Measurements from ENCODE around the gene LETMD1. TPM values are rescaled to one million over a fixed set of nuclear protein-coding genes. Genes with fewer than 3 reads are reported as not detected.

The LETMD1 gene
- total RNA-seq, 1 donor from 2014 or later: 19.3 TPM

GRCh38 chr12:51023625-51024382, 24.3 kb upstream of the LETMD1 start:
- ATAC-seq (no peak), DNase-seq (no peak)
- intact Hi-C loops (cut with micrococcal nuclease): no loop called here

DNA sequence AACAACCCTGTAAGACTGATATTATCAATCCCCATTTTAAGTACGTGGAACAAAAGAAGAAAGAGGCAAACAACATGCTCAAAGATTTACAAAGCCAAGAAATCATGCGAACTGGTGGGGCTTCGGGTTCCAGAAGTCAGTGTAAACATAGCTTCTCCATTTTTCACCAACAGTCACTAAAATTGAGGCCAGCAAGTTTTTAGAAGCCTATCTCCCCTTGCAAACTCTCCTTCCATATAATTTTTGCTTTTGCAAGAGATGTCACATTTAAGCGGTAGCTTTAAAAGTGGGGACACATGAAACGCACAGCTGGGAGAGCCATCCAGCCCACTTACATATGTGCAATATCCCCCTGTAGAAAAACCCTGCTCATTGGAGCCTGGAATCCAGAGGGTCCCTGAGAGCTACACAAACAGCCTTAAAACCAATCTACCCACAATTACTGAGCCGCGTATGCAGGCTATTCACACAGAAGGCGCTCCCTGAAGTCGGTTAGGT, 22.7 kb upstream of the LETMD1 start:
- intact Hi-C loops (cut with micrococcal nuclease): no loop called here
- no peak for ATAC-seq
- DNase-seq: no peak

DNA sequence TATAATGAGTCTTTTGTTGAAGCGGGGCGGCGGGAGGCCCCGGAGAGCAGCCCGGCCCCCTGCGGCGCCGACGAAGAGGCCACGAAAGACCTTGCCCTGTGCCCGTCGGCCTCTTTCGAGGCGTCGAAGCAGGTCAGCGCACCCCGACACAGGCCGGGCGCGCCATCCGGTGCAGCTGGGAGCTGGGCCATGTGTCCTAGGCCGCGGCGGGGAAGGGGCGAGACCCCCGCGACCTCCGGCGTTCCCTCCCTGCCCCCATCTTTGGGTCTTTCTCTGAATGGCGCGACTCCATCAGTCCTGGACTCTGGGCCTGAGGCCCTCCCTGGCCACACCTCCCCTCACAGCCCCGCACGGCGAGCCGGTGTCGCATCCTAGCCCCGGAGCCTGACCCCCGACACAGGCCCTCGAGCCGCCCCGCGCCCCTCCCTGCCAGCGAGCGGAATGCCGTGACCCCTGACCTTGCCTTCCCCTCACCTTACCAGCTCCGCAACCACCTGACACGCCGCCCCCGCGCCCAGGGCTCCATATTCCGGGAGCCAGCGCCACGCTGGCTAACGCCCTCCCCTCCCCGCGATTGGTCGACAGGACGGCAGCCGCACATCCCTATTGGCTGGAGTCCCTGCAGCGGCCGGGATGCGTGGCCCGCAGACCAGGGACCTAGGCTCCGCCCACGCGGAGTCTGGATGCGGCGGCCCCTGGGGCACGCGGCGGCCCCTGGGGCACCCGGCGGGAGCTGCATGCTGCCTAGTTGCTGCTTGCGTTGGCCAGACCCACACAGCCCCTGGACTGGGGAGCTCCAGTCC, 22.1 kb upstream of the LETMD1 start, which contains the start of gene SLC11A2:
Gene SLC11A2, minus strand, starts transcription at position 549 of the 803 bp plus-strand sequence. CDS start 15,656 bp downstream, outside the sequence.
- DNase-seq: peak; percentile 97
- intact Hi-C loops (cut with micrococcal nuclease): no loop called here
- peak; percentile 98 for ATAC-seq

DNA sequence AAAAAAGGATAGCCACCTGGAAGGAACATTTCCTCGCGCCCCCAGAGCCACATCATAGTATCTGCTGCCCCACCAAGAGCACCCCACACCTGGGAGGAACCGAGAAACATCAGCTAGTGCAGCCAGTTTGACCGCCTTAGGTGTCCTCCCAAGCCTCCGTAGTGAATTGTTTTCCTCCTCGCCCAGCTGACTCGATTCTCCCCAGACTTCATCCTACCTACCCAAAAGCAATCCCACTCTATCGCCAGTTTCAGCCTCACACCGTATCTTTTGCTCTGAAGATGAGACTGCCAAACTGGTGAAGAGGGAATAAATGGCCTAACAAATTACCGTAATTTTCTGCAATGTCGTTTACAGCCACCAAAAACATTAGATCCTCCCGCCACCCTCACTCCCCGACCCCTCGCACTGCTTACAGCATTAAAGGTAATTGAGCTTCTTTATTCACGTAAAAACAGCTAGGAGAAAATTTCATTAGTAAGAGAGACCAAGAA, 20.7 kb upstream of the LETMD1 start:
- no peak for ATAC-seq
- intact Hi-C loops (cut with micrococcal nuclease): no loop called here
- no peak for DNase-seq

- no peak for DNase-seq
- ATAC-seq: no peak
- intact Hi-C loops (cut with micrococcal nuclease): no loop called here
Measured at GRCh38 chr12:51028126-51028812, 19.9 kb upstream of the LETMD1 start.

GRCh38 chr12:51028813-51029150, 19.3 kb upstream of the LETMD1 start:
- intact Hi-C loops (cut with micrococcal nuclease): no loop called here
- no peak for DNase-seq
- ATAC-seq: no peak

- DNase-seq (no peak), ATAC-seq (no peak)
- intact Hi-C loops (cut with micrococcal nuclease): no loop called here
Measured at GRCh38 chr12:51033048-51033447, 15.1 kb upstream of the LETMD1 start.

- intact Hi-C loops (cut with micrococcal nuclease): no loop called here
- DNase-seq (no peak), ATAC-seq (no peak)
Measured at GRCh38 chr12:51033457-51034089, 14.6 kb upstream of the LETMD1 start.

- DNase-seq (no peak), ATAC-seq (no peak)
- intact Hi-C loops (cut with micrococcal nuclease): no loop called here
Measured at GRCh38 chr12:51036279-51036678, 11.8 kb upstream of the LETMD1 start.

DNA sequence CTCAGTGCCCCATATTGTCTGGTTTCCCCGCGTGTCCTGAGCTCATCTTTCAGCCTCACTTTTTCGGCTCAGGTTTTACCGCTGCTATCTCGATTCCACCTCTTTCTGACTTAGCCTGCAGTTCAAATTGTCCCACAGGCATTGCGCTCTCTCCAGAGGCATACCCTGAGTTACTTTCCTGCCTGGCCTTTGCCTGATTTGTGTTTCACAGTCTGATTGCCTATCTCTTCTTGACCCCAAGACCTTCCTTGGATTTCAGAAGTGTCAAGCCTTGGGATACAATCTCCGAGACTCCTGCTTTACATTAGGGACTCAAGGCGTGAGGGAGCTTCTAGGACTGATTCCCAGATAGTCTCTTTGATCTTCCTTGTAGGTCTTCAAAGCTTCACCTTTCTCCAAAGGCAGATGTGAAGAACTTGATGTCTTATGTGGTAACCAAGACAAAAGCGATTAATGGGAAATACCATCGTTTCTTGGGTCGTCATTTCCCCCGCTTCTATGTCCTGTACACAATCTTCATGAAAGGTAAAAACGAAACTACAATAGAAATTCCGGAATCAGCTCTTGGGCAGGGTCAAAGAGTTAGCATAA, 629 bp downstream of the LETMD1 start:
- no peak for DNase-seq
- ATAC-seq: no peak
- intact Hi-C loops (cut with micrococcal nuclease): no loop called here

GRCh38 chr12:51049525-51049924, 1.4 kb downstream of the LETMD1 start:
- DNase-seq (no peak), ATAC-seq (no peak)
- intact Hi-C loops (cut with micrococcal nuclease): no loop called here

DNA sequence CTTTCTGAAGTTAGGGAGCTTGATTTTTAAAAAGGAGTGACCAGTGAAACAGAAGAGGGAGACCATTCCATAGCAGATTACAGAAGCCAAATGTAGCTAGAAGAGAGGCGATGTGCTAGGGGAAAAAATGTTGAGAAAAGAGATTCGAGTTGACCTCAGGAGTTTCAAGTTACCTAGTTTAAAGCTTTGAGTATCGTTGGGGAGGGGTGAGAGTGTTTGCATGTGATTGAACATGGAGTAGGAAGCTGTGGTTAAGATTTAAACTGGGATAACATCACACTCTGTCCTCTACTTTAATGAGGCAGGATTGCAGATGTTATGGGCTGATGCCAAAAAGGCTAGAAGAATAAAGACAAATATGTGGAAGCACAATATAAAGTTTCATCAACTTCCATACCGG, 3.7 kb downstream of the LETMD1 start:
- intact Hi-C loops (cut with micrococcal nuclease): no loop called here
- no peak for DNase-seq
- no peak for ATAC-seq

DNA sequence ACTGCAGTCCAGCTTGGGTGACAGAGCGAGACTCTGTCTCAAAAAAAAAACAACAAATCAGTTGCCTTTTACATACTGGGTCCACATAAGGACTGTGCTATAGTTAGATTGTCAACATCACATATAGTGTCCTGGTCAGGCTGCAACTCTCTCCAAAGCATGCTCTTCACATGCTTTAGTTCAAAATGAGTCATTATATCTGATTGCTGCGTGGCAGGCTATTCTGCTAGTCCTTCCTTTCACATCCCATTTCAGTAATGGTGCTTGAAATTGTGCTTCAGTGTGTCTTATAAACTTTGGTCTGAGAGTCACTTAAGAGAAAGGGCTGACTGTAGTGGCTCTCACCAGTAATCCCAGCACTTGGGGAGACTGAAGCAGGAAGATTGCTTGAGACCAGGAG, 6.9 kb downstream of the LETMD1 start:
- ATAC-seq (no peak), DNase-seq (no peak)
- intact Hi-C loops (cut with micrococcal nuclease): no loop called here

GRCh38 chr12:51056242-51056641, 8.1 kb downstream of the LETMD1 start:
- intact Hi-C loops (cut with micrococcal nuclease): no loop called here
- DNase-seq (no peak), ATAC-seq (no peak)

- no peak for DNase-seq
- ATAC-seq: no peak
- intact Hi-C loops (cut with micrococcal nuclease): no loop called here
Measured at GRCh38 chr12:51059086-51059485, 11.0 kb downstream of the LETMD1 start.

DNA sequence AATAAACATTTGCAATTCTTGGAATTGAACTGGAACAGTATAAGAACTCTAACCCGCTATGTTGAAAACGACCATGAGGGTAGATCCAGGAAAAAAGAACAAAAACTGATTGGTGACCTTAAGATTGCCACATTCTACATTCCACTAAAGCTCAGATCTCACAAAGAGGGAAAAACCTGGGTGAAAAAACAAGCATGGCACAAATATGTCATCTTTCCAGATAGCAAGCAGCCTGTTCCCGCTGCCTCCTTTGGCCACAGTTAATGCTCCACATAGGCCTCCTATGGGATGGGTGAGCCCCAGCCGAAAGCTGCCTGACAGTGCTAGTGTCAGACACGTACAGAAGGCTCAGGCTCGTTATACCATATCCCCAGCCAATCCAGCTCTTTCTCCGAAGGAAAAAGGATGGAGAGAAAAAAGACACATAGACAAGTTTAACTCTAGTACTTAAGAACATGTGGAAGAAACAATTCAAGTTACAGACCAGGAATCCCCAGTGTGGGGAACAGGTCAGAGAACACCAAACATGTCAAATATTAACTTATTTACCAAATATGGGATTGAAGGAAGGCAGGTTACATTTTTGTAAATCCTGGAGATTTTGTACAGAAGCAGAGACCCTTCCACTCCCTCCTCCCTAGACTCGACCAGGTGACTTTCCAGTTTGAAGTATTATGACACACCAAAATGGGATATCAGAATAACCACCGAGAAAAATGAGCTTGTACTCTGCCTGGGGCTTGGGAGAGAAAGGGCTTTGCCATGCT, 14.7 kb downstream of the LETMD1 start:
- ATAC-seq (no peak), DNase-seq (no peak)
- intact Hi-C loops (cut with micrococcal nuclease): no loop called here

DNA sequence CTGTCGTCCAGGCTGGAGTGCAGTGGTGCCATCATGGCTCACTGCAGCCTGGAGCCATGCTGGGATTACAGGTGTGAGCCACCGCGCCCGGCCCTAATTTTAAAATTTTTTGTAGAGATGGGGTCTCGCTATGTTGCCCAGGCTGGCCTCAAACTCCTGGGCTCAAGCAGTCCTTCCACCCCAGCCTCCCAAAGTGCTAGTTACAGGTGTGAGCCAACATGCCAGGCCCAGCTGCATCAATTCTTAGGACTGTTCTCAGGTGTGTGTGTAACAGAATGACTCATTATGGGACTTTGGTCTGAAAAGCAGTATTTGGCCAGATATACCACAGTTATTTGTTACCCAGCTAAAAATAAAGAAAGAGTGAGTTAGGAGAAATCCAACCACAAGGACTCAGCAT, 17.4 kb downstream of the LETMD1 start:
- DNase-seq (no peak), ATAC-seq (no peak)
- intact Hi-C loops (cut with micrococcal nuclease): no loop called here

DNA sequence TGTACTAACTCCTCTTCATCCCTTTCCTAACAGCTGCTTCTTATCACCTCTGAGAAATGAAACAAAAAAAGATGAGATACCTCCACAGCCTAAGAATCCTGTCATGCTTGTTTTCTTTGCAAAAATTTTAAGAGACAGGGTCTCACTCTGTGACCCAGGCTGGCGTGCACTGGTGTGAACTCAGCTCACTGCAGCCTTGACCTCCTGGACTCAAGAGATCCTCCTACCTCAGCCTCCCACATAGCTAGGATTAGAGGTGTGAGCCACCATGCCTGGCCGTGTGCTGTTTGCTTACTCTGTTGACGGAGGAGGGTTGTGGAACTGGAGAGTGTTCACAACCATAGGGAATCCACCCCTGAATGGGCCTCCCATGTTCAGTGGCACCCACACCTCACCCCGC, 19.1 kb downstream of the LETMD1 start:
- intact Hi-C loops (cut with micrococcal nuclease): no loop called here
- ATAC-seq: no peak
- DNase-seq: no peak
